Mesenchymal stem cell (in vitro differentiated cells and primary cell): ENCODE results near the gene FREM1. TPM values are rescaled to one million over a fixed set of nuclear protein-coding genes. Genes with fewer than 3 reads are reported as not detected.

Experiments used
- DNase-seq: peaks from one replicate; pipeline ENCODE4 v3.0.0-alpha.2; 2013
- H2AFZ ChIP-seq: one replicate; pipeline ENCODE4 v1.6.1; 2013; ENCODE audit warnings: low read depth, mild to moderate bottlenecking, control low read depth, inconsistent platforms, low read length, moderate library complexity
- H2AK5ac ChIP-seq: 2 replicates; pipeline ENCODE4 v1.6.1; 2013; ENCODE audit warnings: low read length, moderate library complexity, mild to moderate bottlenecking, inconsistent platforms; ENCODE audit not compliant: severe bottlenecking
- H2BK120ac ChIP-seq: one replicate; pipeline ENCODE4 v1.6.1; 2013; ENCODE audit warnings: low read depth, mild to moderate bottlenecking, inconsistent platforms, low read length, moderate library complexity
- H2BK12ac ChIP-seq, 2 experiments: one replicate each; pipeline ENCODE4 v1.6.1; 2013; ENCODE audit warnings: inconsistent platforms in 2 of 2, low read length in 2 of 2, mild to moderate bottlenecking in 2 of 2, moderate library complexity in 2 of 2, control low read depth in 1 of 2
- H2BK15ac ChIP-seq: one replicate; pipeline ENCODE4 v1.6.1; 2013; ENCODE audit warnings: mild to moderate bottlenecking, low read depth, inconsistent platforms; ENCODE audit not compliant: poor library complexity, severe bottlenecking
- H2BK5ac ChIP-seq: 2 replicates; pipeline ENCODE4 v1.6.1; 2013; ENCODE audit warnings: low read depth, mild to moderate bottlenecking, low read length, control low read depth, inconsistent platforms; ENCODE audit not compliant: poor library complexity, severe bottlenecking
- H3K14ac ChIP-seq, 2 experiments: one replicate each; pipeline ENCODE4 v1.6.1; 2013; ENCODE audit warnings: inconsistent platforms in 2 of 2, low read length in 2 of 2, control low read depth in 1 of 2, mild to moderate bottlenecking in 1 of 2, moderate library complexity in 1 of 2
- H3K18ac ChIP-seq, 2 experiments: one replicate each; pipeline ENCODE4 v1.6.1; 2013; ENCODE audit warnings: inconsistent platforms in 2 of 2, low read length in 2 of 2, control low read depth in 1 of 2, low read depth in 1 of 2, mild to moderate bottlenecking in 1 of 2
- H3K23ac ChIP-seq, 2 experiments: one replicate each; pipeline ENCODE4 v1.6.1; 2013; ENCODE audit warnings: inconsistent platforms in 2 of 2, low read length in 2 of 2, mild to moderate bottlenecking in 2 of 2, moderate library complexity in 2 of 2, control low read depth in 1 of 2
- H3K27ac ChIP-seq: 2 replicates; pipeline ENCODE4 v1.5.1; 2013; ENCODE audit warnings: mild to moderate bottlenecking, moderate library complexity, low read length, control low read depth, inconsistent platforms; ENCODE audit not compliant: poor library complexity, severe bottlenecking
- H3K27me3 ChIP-seq, 2 experiments: 2 replicates each; pipeline versions ENCODE4 v1.6.1 to v1.7.0; 2013; ENCODE audit warnings: low read length in 2 of 2, mild to moderate bottlenecking in 2 of 2, moderate library complexity in 2 of 2, control low read depth in 1 of 2, inconsistent platforms in 1 of 2; ENCODE audit not compliant: control insufficient read depth in 1 of 2, insufficient read depth in 1 of 2
- H3K36me3 ChIP-seq, 2 experiments: 2 replicates each; pipeline versions ENCODE4 v1.6.1 to v1.7.0; 2013; ENCODE audit warnings: low read length in 2 of 2, control low read depth in 1 of 2, inconsistent platforms in 1 of 2, low read depth in 1 of 2, mild to moderate bottlenecking in 1 of 2; ENCODE audit not compliant: insufficient read depth in 2 of 2, control insufficient read depth in 1 of 2
- H3K4ac ChIP-seq, 2 experiments: one replicate each; pipeline ENCODE4 v1.6.1; 2013; ENCODE audit warnings: inconsistent platforms in 2 of 2, low read length in 2 of 2, mild to moderate bottlenecking in 2 of 2, moderate library complexity in 2 of 2, control low read depth in 1 of 2, low read depth in 1 of 2
- H3K4me1 ChIP-seq: 2 replicates; pipeline ENCODE4 v1.6.1; 2013; ENCODE audit warnings: low read depth, low read length, control low read depth; ENCODE audit not compliant: control insufficient read depth, insufficient read depth
- H3K4me2 ChIP-seq: 2 replicates; pipeline ENCODE4 v1.6.1; 2013; ENCODE audit warnings: low read length, mild to moderate bottlenecking, inconsistent platforms; ENCODE audit not compliant: poor library complexity, severe bottlenecking
- H3K4me3 ChIP-seq, 2 experiments: 2 replicates each; pipeline versions ENCODE4 v1.5.1 to v1.7.0; 2013; ENCODE audit warnings: low read length in 2 of 2, mild to moderate bottlenecking in 2 of 2, control low read depth in 1 of 2, low read depth in 1 of 2; ENCODE audit not compliant: insufficient read depth in 1 of 2
- H3K79me1 ChIP-seq: replicated peaks from 2 replicates; pipeline ENCODE4 v1.6.1; 2013; ENCODE audit warnings: mild to moderate bottlenecking, control low read depth, low read length, inconsistent platforms; ENCODE audit not compliant: poor library complexity, severe bottlenecking
- H3K9ac ChIP-seq: 2 replicates; pipeline ENCODE4 v1.7.0; 2013; ENCODE audit warnings: mild to moderate bottlenecking, low read length, moderate library complexity
- H3K9me3 ChIP-seq: 2 replicates; pipeline ENCODE4 v1.7.0; 2013; ENCODE audit warnings: mild to moderate bottlenecking, low read length; ENCODE audit not compliant: control insufficient read depth
- H4K8ac ChIP-seq: one replicate; pipeline ENCODE4 v1.6.1; 2013; ENCODE audit warnings: inconsistent platforms, mild to moderate bottlenecking, low read length, moderate library complexity
- H4K91ac ChIP-seq: one replicate; pipeline ENCODE4 v1.6.1; 2013; ENCODE audit warnings: mild to moderate bottlenecking, low read length, inconsistent platforms
- WGBS: methylation state at CpG from one replicate; pipeline ENCODE4 v1.1.7; 2013; ENCODE audit warnings: mixed read lengths; 5-methylcytosine and 5-hydroxymethylcytosine counted together
- small RNA-seq: library from polyadenylated mRNA; stranded (forward); fragments of <200 nt; extraction: miRNeasy Mini kit (QIAGEN cat#:217004); gene quantifications from one replicate; pipeline ENCODE3, GENCODE V24; 2013; ENCODE audit warnings: low read depth

Gene FREM1

DNA sequence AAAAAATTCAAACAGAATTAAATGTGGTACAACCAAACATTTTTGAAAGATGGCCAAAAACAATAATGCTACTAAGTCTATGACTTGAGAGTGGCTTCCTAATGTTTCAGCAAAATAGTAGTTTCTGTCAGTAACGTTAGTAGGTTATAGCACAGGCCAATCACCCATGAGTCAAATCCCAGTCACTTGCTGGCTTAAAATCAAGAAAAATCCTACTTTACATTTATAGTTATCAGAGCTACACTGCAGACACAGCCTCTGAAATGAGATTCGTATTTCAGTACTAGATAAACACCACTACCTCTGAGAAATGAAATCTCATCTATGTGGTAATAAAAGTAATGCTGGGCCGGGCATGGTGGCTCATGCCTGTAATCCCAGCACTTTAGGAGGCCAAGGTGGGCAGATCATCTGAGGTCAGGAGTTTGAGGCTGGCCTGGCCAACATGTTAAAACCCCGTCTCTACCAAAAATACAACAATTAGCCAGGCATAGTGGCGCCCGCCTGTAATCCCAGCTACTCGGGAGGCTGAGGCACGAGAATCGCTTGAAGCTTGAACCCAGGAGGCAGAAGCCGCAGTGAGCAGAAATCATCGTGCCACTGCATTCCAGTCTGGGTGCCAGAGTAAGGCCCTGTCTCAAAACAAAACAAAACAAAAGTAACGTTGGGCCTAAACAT lies 223.0 kb downstream of the FREM1 start:
- Histone ChIP-seq H3K4me1 (no peaks in the 10 kb centered on the region), H2BK15ac (no peak overlapping the region), H3K79me1 (peaks cover 10% of the 10 kb centered on the region), H3K4me3 (no peak overlapping the region), H4K8ac (peak overlapping the region; percentile 23), H3K23ac (no peak overlapping the region), H3K27ac (no peak overlapping the region), H3K14ac (no peak overlapping the region), H2AFZ (no peak overlapping the region), H2BK120ac (no peak overlapping the region), H3K4ac (no peak overlapping the region), H2BK12ac (no peak overlapping the region), H3K27me3 (no peaks in the 10 kb centered on the region), H2BK5ac (no peak overlapping the region), H4K91ac (no peak overlapping the region), H3K18ac (peak overlapping the region in 1 of 2 experiments; percentile 21), H2AK5ac (no peak overlapping the region), H3K9me3 (no peaks in the 10 kb centered on the region), H3K4me2 (no peak overlapping the region), H3K9ac (no peak overlapping the region), H3K36me3 (peaks cover 7 to 19% of the 10 kb centered on the region in 2 experiments)
- no peak for DNase-seq
- 97% methylated on average over 11 of the region's 12 CpGs for WGBS

- Histone ChIP-seq H3K4ac (no peak overlapping the region), H4K91ac (no peak overlapping the region), H3K27me3 (no peaks in the 10 kb centered on the region), H2BK15ac (no peak overlapping the region), H3K4me3 (no peak overlapping the region), H3K4me1 (no peaks in the 10 kb centered on the region), H3K14ac (no peak overlapping the region), H3K79me1 (peaks cover 14% of the 10 kb centered on the region), H3K18ac (no peak overlapping the region), H3K4me2 (no peak overlapping the region), H3K27ac (no peak overlapping the region), H3K9me3 (no peaks in the 10 kb centered on the region), H3K23ac (no peak overlapping the region), H2BK12ac (no peak overlapping the region), H3K9ac (no peak overlapping the region), H2BK5ac (no peak overlapping the region), H4K8ac (no peak overlapping the region), H3K36me3 (peaks cover 7 to 19% of the 10 kb centered on the region in 2 experiments), H2BK120ac (no peak overlapping the region), H2AK5ac (no peak overlapping the region), H2AFZ (no peak overlapping the region)
- no peak for DNase-seq
These were observed 224.1 kb downstream of the FREM1 start for GRCh38 chr9:14686168-14686567.

Small RNA genes within 50 kb of the gene (small RNA-seq; reads per million reads assigned to genes)
- gene RNU6-1260P: not detected
